Nephron progenitor cell (in vitro differentiated cells): ENCODE results near the gene SIGLEC1.

Experiments
- DNase-seq: peaks from one replicate; pipeline ENCODE4 v3.0.0; 2021
- H3K27ac Mint-ChIP-seq: 2 replicates; pipeline ENCODE4 v1.8.0; 2021; ENCODE audit warnings: mild to moderate bottlenecking, moderate library complexity, mixed read lengths
- H3K27me3 Mint-ChIP-seq: 2 replicates; pipeline ENCODE4 v1.8.0; 2021; ENCODE audit warnings: mild to moderate bottlenecking, low read depth, mixed read lengths; ENCODE audit not compliant: poor library complexity
- H3K36me3 Mint-ChIP-seq: 2 replicates; pipeline ENCODE4 v1.8.0; 2021; ENCODE audit warnings: low read depth, mixed read lengths
- H3K4me1 Mint-ChIP-seq: 2 replicates; pipeline ENCODE4 v1.8.0; 2021; ENCODE audit warnings: mixed read lengths
- H3K4me3 Mint-ChIP-seq: 2 replicates; pipeline ENCODE4 v1.8.0; 2021; ENCODE audit warnings: mild to moderate bottlenecking, moderate library complexity, mixed read lengths
- H3K9me3 Mint-ChIP-seq: 2 replicates; pipeline ENCODE4 v1.8.0; 2021; ENCODE audit warnings: mild to moderate bottlenecking, moderate library complexity, mixed read lengths
- CTCF ChIP-seq: fragments of 200-600 bp; sonication (generic); IDR thresholded peaks from 2 replicates; pipeline ENCODE4 v1.5.0; 2021; ENCODE audit warnings: antibody characterized with exemption

Gene SIGLEC1

DNA sequence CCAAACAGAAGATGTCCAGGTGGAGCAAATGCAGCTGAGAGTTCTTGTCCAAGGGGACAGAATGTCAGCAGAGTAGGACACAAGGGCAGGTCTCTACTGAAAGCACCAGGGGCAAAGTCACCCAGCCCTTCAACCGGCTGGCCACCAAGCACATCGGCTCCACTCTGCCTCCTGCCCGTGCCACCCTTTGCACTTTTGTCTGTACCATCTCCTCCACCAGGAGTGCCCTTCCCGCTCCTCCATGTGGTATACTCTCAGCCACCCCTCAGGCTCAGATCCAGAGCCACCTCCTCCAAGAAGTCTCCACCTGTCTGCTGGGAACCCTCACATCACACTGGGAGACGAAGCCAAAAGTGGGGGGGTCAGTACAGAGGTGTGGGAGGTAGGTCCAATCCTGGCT, 16.0 kb upstream of the SIGLEC1 start:
- no peak for DNase-seq
- H3K36me3 Mint-ChIP-seq = no peaks in the 10 kb centered on the region
- no peak overlapping the region for H3K27ac Mint-ChIP-seq
- peaks cover 40% of the 10 kb centered on the region for H3K4me1 Mint-ChIP-seq
- peaks cover 5% of the 10 kb centered on the region for H3K9me3 Mint-ChIP-seq
- H3K4me3 Mint-ChIP-seq = no peak overlapping the region
- TF ChIP-seq CTCF = no peak
- peaks cover 46% of the 10 kb centered on the region for H3K27me3 Mint-ChIP-seq

DNA sequence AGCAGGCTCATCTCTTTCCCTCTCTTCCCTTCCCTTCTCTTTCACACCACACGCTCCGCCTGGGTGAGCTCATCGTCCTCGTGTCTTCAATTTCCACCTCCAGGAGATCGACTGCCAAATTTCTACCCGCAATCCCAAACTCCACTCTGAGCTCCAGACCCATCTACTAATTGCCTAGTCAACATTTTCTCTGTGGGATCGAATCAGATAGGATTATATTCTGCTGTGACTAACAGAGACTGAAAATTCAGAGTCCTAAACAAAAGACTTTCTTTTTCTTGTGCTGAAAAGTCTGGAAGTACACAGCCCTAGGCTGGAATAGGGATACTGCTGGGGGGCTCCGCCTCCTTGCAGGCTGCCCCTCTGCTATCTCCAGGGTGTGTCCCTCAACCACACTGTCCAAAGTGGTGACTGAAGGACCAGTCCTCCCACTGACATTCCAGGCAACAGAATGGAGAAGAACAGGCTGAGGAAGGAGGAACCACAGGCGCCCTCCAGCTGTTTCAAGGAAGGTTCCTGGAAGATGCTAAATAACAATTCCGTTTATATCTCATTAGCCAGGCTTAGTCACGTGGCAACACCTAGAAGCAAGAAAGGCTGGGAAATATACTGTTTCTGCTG, 15.1 kb upstream of the SIGLEC1 start:
- H3K9me3 Mint-ChIP-seq = peaks cover 5% of the 10 kb centered on the region
- DNase-seq = no peak
- H3K27me3 Mint-ChIP-seq = peaks cover 48% of the 10 kb centered on the region
- TF ChIP-seq CTCF = no peak
- H3K36me3 Mint-ChIP-seq = no peaks in the 10 kb centered on the region
- peaks cover 35% of the 10 kb centered on the region for H3K4me1 Mint-ChIP-seq
- no peak overlapping the region for H3K4me3 Mint-ChIP-seq
- no peak overlapping the region for H3K27ac Mint-ChIP-seq

- Mint-ChIP-seq H3K27me3 (peaks cover 47% of the 10 kb centered on the region), H3K9me3 (peaks cover 5% of the 10 kb centered on the region), H3K36me3 (no peaks in the 10 kb centered on the region), H3K4me3 (no peak overlapping the region), H3K4me1 (peaks cover 15% of the 10 kb centered on the region), H3K27ac (no peak overlapping the region)
- no peak for DNase-seq
- TF ChIP-seq CTCF = no peak
These were observed 12.0 kb upstream of the SIGLEC1 start for GRCh38 chr20:3724356-3724755.

DNA sequence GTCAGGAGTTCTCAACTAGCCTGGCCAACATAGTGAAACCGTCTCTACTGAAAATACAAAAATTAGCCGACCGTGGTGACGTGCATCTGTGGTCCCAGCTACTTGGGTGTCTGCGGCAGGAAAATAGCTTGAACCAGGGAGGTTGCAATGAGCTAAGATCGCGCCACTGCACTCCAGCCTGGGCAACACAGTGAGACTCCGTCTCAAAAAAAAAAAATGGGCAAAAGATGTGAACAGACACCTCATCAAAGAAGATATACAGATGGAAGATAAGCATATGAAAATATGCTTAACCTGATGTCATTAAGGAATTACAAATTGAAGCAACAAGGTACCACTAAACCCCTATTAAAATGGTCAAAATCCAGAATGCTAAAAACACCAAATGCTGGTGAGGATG, 10.9 kb upstream of the SIGLEC1 start:
- DNase-seq = no peak
- no peak for TF ChIP-seq CTCF
- H3K27me3 Mint-ChIP-seq = peaks cover 41% of the 10 kb centered on the region
- peaks cover 5% of the 10 kb centered on the region for H3K9me3 Mint-ChIP-seq
- H3K4me3 Mint-ChIP-seq = no peak overlapping the region
- no peak overlapping the region for H3K27ac Mint-ChIP-seq
- H3K4me1 Mint-ChIP-seq = peaks cover 15% of the 10 kb centered on the region
- no peaks in the 10 kb centered on the region for H3K36me3 Mint-ChIP-seq

GRCh38 chr20:3721912-3722311, 9.5 kb upstream of the SIGLEC1 start:
- Mint-ChIP-seq H3K4me1 (peaks cover under 1% of the 10 kb centered on the region), H3K27me3 (peaks cover 27% of the 10 kb centered on the region), H3K27ac (no peak overlapping the region), H3K36me3 (no peaks in the 10 kb centered on the region), H3K9me3 (peaks cover 5% of the 10 kb centered on the region), H3K4me3 (no peak overlapping the region)
- TF ChIP-seq CTCF = no peak
- no peak for DNase-seq

DNA sequence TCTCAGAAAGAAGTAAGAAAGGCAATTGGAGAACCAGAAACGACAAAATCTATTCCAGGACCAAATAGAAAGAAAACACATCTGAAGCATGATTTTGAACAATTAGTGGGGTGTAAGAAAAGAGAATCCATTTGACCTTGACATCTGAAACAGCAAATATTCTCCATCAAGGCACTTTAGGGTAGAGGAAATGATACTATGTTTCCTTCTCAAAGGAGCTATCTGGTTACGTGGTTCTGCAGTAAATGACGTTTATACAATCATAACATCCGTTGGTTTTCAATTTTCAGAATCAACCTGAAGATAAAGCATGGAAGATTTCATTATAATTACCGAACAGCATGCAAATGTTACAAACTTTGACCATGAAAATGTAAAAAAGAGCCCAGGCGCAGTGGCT, 8.2 kb upstream of the SIGLEC1 start:
- H3K27me3 Mint-ChIP-seq = peaks cover 24% of the 10 kb centered on the region
- H3K27ac Mint-ChIP-seq = no peak overlapping the region
- no peak for TF ChIP-seq CTCF
- DNase-seq = no peak
- no peak overlapping the region for H3K4me3 Mint-ChIP-seq
- H3K4me1 Mint-ChIP-seq = no peaks in the 10 kb centered on the region
- peaks cover 5% of the 10 kb centered on the region for H3K9me3 Mint-ChIP-seq
- no peaks in the 10 kb centered on the region for H3K36me3 Mint-ChIP-seq
